Activated naive CD4-positive, alpha-beta T cell treated with anti-CD3 and anti-CD28 coated beads for 36 hours (primary cell): Measurements from ENCODE around the gene PERP. TPM values are rescaled to one million over a fixed set of nuclear protein-coding genes. Genes with fewer than 3 reads are reported as not detected.

Experiments used
- total RNA-seq, 2 experiments: library from RNA; stranded (reverse); gene quantifications; one replicate each; pipeline ENCODE4 v1.2.3, GENCODE V29; 2021

PERP gene
- total RNA-seq, 2 experiments from 2014 or later, result 4.3 to 4.4 TPM

Other genes with a start within 250 kb of the PERP start
- 100 to 1,000 TPM; 289 to 294 TPM for gene TNFAIP3, start 240.2 kb downstream of the PERP start, total RNA-seq
- under 1 TPM; 0.72 TPM for gene ARFGEF3, start 54.5 kb upstream of the PERP start, total RNA-seq
- not detected for gene PBOV1, start 111.1 kb upstream of the PERP start, total RNA-seq